ENCODE results near the gene SYNDIG1. TPM values are rescaled to one million over a fixed set of nuclear protein-coding genes. Genes with fewer than 3 reads are reported as not detected.

The SYNDIG1 gene
- total RNA-seq, 2 donors from 2014 or later, result not detected

GRCh38 chr20:24470746-24471582, 1.5 kb downstream of the SYNDIG1 start:
- peaks cover 31 to 66% of the 10 kb centered on the region in 2 donors for H3K27me3 Mint-ChIP-seq
- H3K36me3 Mint-ChIP-seq, result no peaks in the 10 kb centered on the region
- DNase-seq (ENCODE audit: low spot score), result no peak
- H3K9me3 Mint-ChIP-seq, result no peaks in the 10 kb centered on the region
- H3K4me1 Mint-ChIP-seq (ENCODE audit: low read depth in 2 of 2), result no peaks in the 10 kb centered on the region
- ATAC-seq, result no peak
- no peak overlapping the region for H3K27ac Mint-ChIP-seq
- H3K4me3 Mint-ChIP-seq, result no peak overlapping the region

- no peak for ATAC-seq
- DNase-seq (ENCODE audit: low spot score), result no peak
Observed at GRCh38 chr20:24472426-24472825, 3.0 kb downstream of the SYNDIG1 start.

GRCh38 chr20:24473435-24474223, 4.2 kb downstream of the SYNDIG1 start:
- DNase-seq (ENCODE audit: low spot score) (no peak), ATAC-seq (no peak)
- no peaks in the 10 kb centered on the region for H3K36me3 Mint-ChIP-seq
- H3K4me3 Mint-ChIP-seq, result no peak overlapping the region
- no peaks in the 10 kb centered on the region for H3K9me3 Mint-ChIP-seq
- no peak overlapping the region for H3K27ac Mint-ChIP-seq
- no peaks in the 10 kb centered on the region for H3K4me1 Mint-ChIP-seq (ENCODE audit: low read depth in 2 of 2)
- peaks cover 30 to 55% of the 10 kb centered on the region in 2 donors for H3K27me3 Mint-ChIP-seq

More at GRCh38 chr20:24472426-24472825, 3.0 kb downstream of the SYNDIG1 start:
- peaks cover 39 to 63% of the 10 kb centered on the region in 2 donors for H3K27me3 Mint-ChIP-seq
- H3K36me3 Mint-ChIP-seq, result no peaks in the 10 kb centered on the region
- H3K27ac Mint-ChIP-seq, result no peak overlapping the region
- no peaks in the 10 kb centered on the region for H3K9me3 Mint-ChIP-seq
- no peaks in the 10 kb centered on the region for H3K4me1 Mint-ChIP-seq (ENCODE audit: low read depth in 2 of 2)
- H3K4me3 Mint-ChIP-seq, result no peak overlapping the region

- Mint-ChIP-seq H3K27ac (no peak overlapping the region), H3K4me3 (no peak overlapping the region), H3K9me3 (no peaks in the 10 kb centered on the region), H3K4me1 (ENCODE audit: low read depth in 2 of 2) (no peaks in the 10 kb centered on the region), H3K27me3 (peaks cover 25 to 46% of the 10 kb centered on the region in 2 donors), H3K36me3 (no peaks in the 10 kb centered on the region)
- ATAC-seq (peak in 1 of 2 donors; percentile 16), DNase-seq (ENCODE audit: low spot score) (no peak)
Observed at GRCh38 chr20:24477831-24478547, 8.6 kb downstream of the SYNDIG1 start.

- DNase-seq (ENCODE audit: low spot score) (no peak), ATAC-seq (no peak)
- Mint-ChIP-seq H3K4me3 (no peak overlapping the region), H3K4me1 (ENCODE audit: low read depth in 2 of 2) (no peaks in the 10 kb centered on the region), H3K27me3 (peaks cover 25 to 45% of the 10 kb centered on the region in 2 donors), H3K9me3 (no peaks in the 10 kb centered on the region), H3K27ac (no peak overlapping the region), H3K36me3 (no peaks in the 10 kb centered on the region)
Observed at GRCh38 chr20:24478584-24478983, 9.2 kb downstream of the SYNDIG1 start.

- DNase-seq (ENCODE audit: low spot score), result no peak
- Mint-ChIP-seq H3K9me3 (no peaks in the 10 kb centered on the region), H3K36me3 (no peaks in the 10 kb centered on the region), H3K27ac (no peak overlapping the region), H3K4me3 (no peak overlapping the region), H3K27me3 (peaks cover 27 to 41% of the 10 kb centered on the region in 2 donors), H3K4me1 (ENCODE audit: low read depth in 2 of 2) (no peaks in the 10 kb centered on the region)
- ATAC-seq, result no peak
Observed at GRCh38 chr20:24479106-24479505, 9.7 kb downstream of the SYNDIG1 start.

- ATAC-seq (no peak), DNase-seq (ENCODE audit: low spot score) (no peak)
- H3K4me1 Mint-ChIP-seq (ENCODE audit: low read depth in 2 of 2), result no peaks in the 10 kb centered on the region
- H3K27me3 Mint-ChIP-seq, result peaks cover 25 to 36% of the 10 kb centered on the region in 2 donors
- H3K36me3 Mint-ChIP-seq, result no peaks in the 10 kb centered on the region
- H3K27ac Mint-ChIP-seq, result no peak overlapping the region
- H3K9me3 Mint-ChIP-seq, result no peaks in the 10 kb centered on the region
- H3K4me3 Mint-ChIP-seq, result no peak overlapping the region
Observed at GRCh38 chr20:24479595-24479994, 10.2 kb downstream of the SYNDIG1 start.

GRCh38 chr20:24480509-24480908, 11.1 kb downstream of the SYNDIG1 start:
- no peak overlapping the region for H3K4me3 Mint-ChIP-seq
- no peaks in the 10 kb centered on the region for H3K9me3 Mint-ChIP-seq
- DNase-seq (ENCODE audit: low spot score) (no peak), ATAC-seq (no peak)
- H3K27me3 Mint-ChIP-seq, result peaks cover 21 to 31% of the 10 kb centered on the region in 2 donors
- H3K36me3 Mint-ChIP-seq, result no peaks in the 10 kb centered on the region
- H3K4me1 Mint-ChIP-seq (ENCODE audit: low read depth in 2 of 2), result no peaks in the 10 kb centered on the region
- H3K27ac Mint-ChIP-seq, result no peak overlapping the region

- Mint-ChIP-seq H3K9me3 (no peaks in the 10 kb centered on the region), H3K36me3 (no peaks in the 10 kb centered on the region), H3K4me3 (no peak overlapping the region), H3K4me1 (ENCODE audit: low read depth in 2 of 2) (peaks cover 0 to 2% of the 10 kb centered on the region in 2 donors), H3K27me3 (peaks cover 21 to 31% of the 10 kb centered on the region in 2 donors), H3K27ac (no peak overlapping the region)
- DNase-seq (ENCODE audit: low spot score), result no peak
- ATAC-seq, result no peak
Observed at GRCh38 chr20:24481173-24481572, 11.7 kb downstream of the SYNDIG1 start.

- H3K9me3 Mint-ChIP-seq, result no peaks in the 10 kb centered on the region
- no peak overlapping the region for H3K4me3 Mint-ChIP-seq
- DNase-seq (ENCODE audit: low spot score) (no peak), ATAC-seq (no peak)
- H3K36me3 Mint-ChIP-seq, result no peaks in the 10 kb centered on the region
- H3K27ac Mint-ChIP-seq, result no peak overlapping the region
- peaks cover 12 to 21% of the 10 kb centered on the region in 2 donors for H3K27me3 Mint-ChIP-seq
- peaks cover 0 to 2% of the 10 kb centered on the region in 2 donors for H3K4me1 Mint-ChIP-seq (ENCODE audit: low read depth in 2 of 2)
Observed at GRCh38 chr20:24483435-24484080, 14.1 kb downstream of the SYNDIG1 start.

GRCh38 chr20:24484081-24484450, 14.6 kb downstream of the SYNDIG1 start:
- Mint-ChIP-seq H3K4me3 (no peak overlapping the region), H3K27me3 (peaks cover 12 to 21% of the 10 kb centered on the region in 2 donors), H3K9me3 (no peaks in the 10 kb centered on the region), H3K27ac (no peak overlapping the region), H3K36me3 (no peaks in the 10 kb centered on the region), H3K4me1 (ENCODE audit: low read depth in 2 of 2) (peaks cover 0 to 2% of the 10 kb centered on the region in 2 donors)
- DNase-seq (ENCODE audit: low spot score) (no peak), ATAC-seq (no peak)

GRCh38 chr20:24485981-24486380, 16.6 kb downstream of the SYNDIG1 start:
- Mint-ChIP-seq H3K9me3 (no peaks in the 10 kb centered on the region), H3K4me3 (no peak overlapping the region), H3K36me3 (no peaks in the 10 kb centered on the region), H3K27me3 (peaks cover 4 to 6% of the 10 kb centered on the region in 2 donors), H3K4me1 (ENCODE audit: low read depth in 2 of 2) (peaks cover 0 to 2% of the 10 kb centered on the region in 2 donors), H3K27ac (no peak overlapping the region)
- DNase-seq (ENCODE audit: low spot score), result no peak
- no peak for ATAC-seq

GRCh38 chr20:24487240-24487639, 17.8 kb downstream of the SYNDIG1 start:
- no peak overlapping the region for H3K4me3 Mint-ChIP-seq
- H3K36me3 Mint-ChIP-seq, result no peaks in the 10 kb centered on the region
- H3K27me3 Mint-ChIP-seq, result peaks cover 4 to 6% of the 10 kb centered on the region in 2 donors
- H3K9me3 Mint-ChIP-seq, result no peaks in the 10 kb centered on the region
- no peak for DNase-seq (ENCODE audit: low spot score)
- no peak overlapping the region for H3K27ac Mint-ChIP-seq
- no peak for ATAC-seq
- peaks cover 0 to 2% of the 10 kb centered on the region in 2 donors for H3K4me1 Mint-ChIP-seq (ENCODE audit: low read depth in 2 of 2)

All from natural killer cell treated with Interleukin-12 subunit alpha and Interleukin-12 subunit beta and Interleukin-15 and Interleukin-18, amount 100 ng/mL, for 72 hours (primary cell).